H1 (cell line): ENCODE results near the gene SLX9. TPM values are rescaled to one million over a fixed set of nuclear protein-coding genes. Genes with fewer than 3 reads are reported as not detected.
"Not testable (repeated sequence)": the region's sequence is repeated elsewhere in the genome, so short reads cannot be mapped to it uniquely, and the experiment has no call there.

Source experiments
- CTCF ChIA-PET: fragments of 300-600 bp; sonication (Branson Sonifier 250); formaldehyde crosslinking; loops from one replicate; lab custom pipeline; 2021; ENCODE audit not compliant: partially characterized antibody; lab: Charles Lee
- POLR2A ChIA-PET: fragments of 300-600 bp; sonication (Branson Sonifier 250); formaldehyde crosslinking; loops from one replicate; lab custom pipeline; 2021; ENCODE audit warnings: inconsistent platforms; ENCODE audit not compliant: partially characterized antibody; lab: Charles Lee
- DNase-seq, 2 experiments: peaks; one replicate each; pipeline versions ENCODE4 v3.0.0 to v3.0.0-alpha.2; 2010 to 2022; ENCODE audit warnings: low spot score in 2 of 2, low read depth in 1 of 2, mixed read lengths in 1 of 2
- FAIRE-seq: peaks from 2 replicates; lab custom pipeline; 2011; peaks lifted over from hg19 to GRCh38; lab: Jason Lieb, UNC
- H2AFZ ChIP-seq: 2 replicates; pipeline ENCODE4 v1.8.1; 2012; ENCODE audit warnings: low read length, inconsistent platforms
- H2AK5ac ChIP-seq: 2 replicates; pipeline ENCODE4 v1.6.1; 2013; ENCODE audit warnings: low read depth, low read length
- H2BK120ac ChIP-seq: replicated peaks from 2 replicates; pipeline ENCODE3; 2013; ENCODE audit warnings: low read depth, low read length, inconsistent platforms
- H2BK12ac ChIP-seq: 2 replicates; pipeline ENCODE4 v1.6.1; 2013; ENCODE audit warnings: low read depth, low read length
- H2BK15ac ChIP-seq: 2 replicates; pipeline ENCODE4 v1.6.1; 2013; ENCODE audit warnings: low read length
- H2BK20ac ChIP-seq: 2 replicates; pipeline ENCODE4 v1.6.1; 2013; ENCODE audit warnings: low read length
- H2BK5ac ChIP-seq: 2 replicates; pipeline ENCODE4 v1.6.1; 2013; ENCODE audit warnings: low read depth, low read length
- H3K14ac ChIP-seq: 2 replicates; pipeline ENCODE4 v1.6.1; 2013; ENCODE audit warnings: inconsistent platforms; ENCODE audit not compliant: insufficient read length
- H3K18ac ChIP-seq: 2 replicates; pipeline ENCODE4 v1.6.1; 2013; ENCODE audit warnings: low read length; ENCODE audit errors: extremely low read depth
- H3K23ac ChIP-seq: 2 replicates; pipeline ENCODE4 v1.6.1; 2013; ENCODE audit warnings: inconsistent platforms; ENCODE audit not compliant: insufficient read length
- H3K23me2 ChIP-seq: 2 replicates; pipeline ENCODE4 v1.6.1; 2013; ENCODE audit warnings: low read depth, low read length
- H3K27ac ChIP-seq: 2 replicates; pipeline ENCODE4 v1.6.1; 2011; ENCODE audit warnings: low read depth, low read length, inconsistent platforms
- H3K27me3 ChIP-seq, 4 experiments: replicated peaks in 1 of 4; 1 replicate in 1 of 4; 2 replicates in 3 of 4; pipeline versions ENCODE4 v1.6.1 to v1.8.1; 2011 to 2013; ENCODE audit warnings: low read length in 3 of 4, mild to moderate bottlenecking in 3 of 4, inconsistent platforms in 2 of 4, mixed read lengths in 2 of 4, moderate library complexity in 1 of 4; ENCODE audit not compliant: control insufficient read depth in 3 of 4, insufficient read depth in 3 of 4; ENCODE audit errors: extremely low read depth in 1 of 4
- H3K36me3 ChIP-seq, 4 experiments: 2 replicates each; pipeline versions ENCODE4 v1.6.1 to v1.8.1; 2011 to 2013; ENCODE audit warnings: mild to moderate bottlenecking in 4 of 4, low read length in 3 of 4, moderate library complexity in 2 of 4, control low read depth in 1 of 4, inconsistent platforms in 1 of 4; ENCODE audit not compliant: insufficient read depth in 4 of 4, control insufficient read depth in 2 of 4
- H3K4ac ChIP-seq: replicated peaks from 2 replicates; pipeline ENCODE3; 2013; ENCODE audit warnings: low read length, low read depth, mixed read lengths, inconsistent platforms; ENCODE audit not compliant: insufficient read length
- H3K4me1 ChIP-seq, 4 experiments: replicated peaks in 1 of 4; 1 replicate in 1 of 4; 2 replicates in 3 of 4; pipeline versions ENCODE4 v1.6.1 to v1.8.1; 2011 to 2013; ENCODE audit warnings: low read length in 3 of 4, inconsistent platforms in 2 of 4, mixed read lengths in 1 of 4; ENCODE audit not compliant: insufficient read depth in 4 of 4, control insufficient read depth in 3 of 4
- H3K4me2 ChIP-seq, 2 experiments: 2 replicates each; pipeline versions ENCODE4 v1.6.1 to v1.8.1; 2011 to 2013; ENCODE audit warnings: low read depth in 2 of 2, low read length in 2 of 2, control low read depth in 1 of 2, inconsistent platforms in 1 of 2, mild to moderate bottlenecking in 1 of 2; ENCODE audit not compliant: insufficient read depth in 1 of 2
- H3K4me3 ChIP-seq, 4 experiments: fragments of 200-600, 300-600 bp in 1 of 4; sonication (generic), shearing (Covaris generic), sonication (Bioruptor Twin) in 1 of 4; 2 replicates each; pipeline versions ENCODE4 v1.5.1 to v1.8.1; 2011 to 2016; ENCODE audit warnings: low read length in 4 of 4, low read depth in 3 of 4, control low read depth in 2 of 4, inconsistent platforms in 2 of 4, mild to moderate bottlenecking in 2 of 4, mixed read lengths in 1 of 4, moderate library complexity in 1 of 4; ENCODE audit not compliant: insufficient read depth in 2 of 4; ENCODE audit errors: extremely low read depth in 1 of 4
- H3K56ac ChIP-seq: replicated peaks from 2 replicates; pipeline ENCODE3; 2013; ENCODE audit warnings: low read depth, mild to moderate bottlenecking, mixed read lengths, low read length, inconsistent platforms; ENCODE audit not compliant: insufficient read length
- H3K79me1 ChIP-seq: 2 replicates; pipeline ENCODE4 v1.6.1; 2013; ENCODE audit warnings: low read depth, low read length, control low read depth
- H3K79me2 ChIP-seq, 2 experiments: 2 replicates each; pipeline versions ENCODE4 v1.6.1 to v1.8.1; 2012 to 2013; ENCODE audit warnings: low read length in 2 of 2, mild to moderate bottlenecking in 2 of 2, inconsistent platforms in 1 of 2; ENCODE audit not compliant: insufficient read depth in 2 of 2, control insufficient read depth in 1 of 2
- H3K9ac ChIP-seq, 4 experiments: replicated peaks in 1 of 4; 1 replicate in 1 of 4; 2 replicates in 3 of 4; pipeline versions ENCODE4 v1.6.1 to v1.8.1; 2011 to 2013; ENCODE audit warnings: low read depth in 3 of 4, low read length in 3 of 4, control low read depth in 2 of 4, mild to moderate bottlenecking in 2 of 4, moderate library complexity in 2 of 4, inconsistent platforms in 1 of 4; ENCODE audit errors: extremely low read depth in 1 of 4
- H3K9me3 ChIP-seq, 2 experiments: 2 replicates each; pipeline versions ENCODE4 v1.6.1 to v1.8.1; 2012 to 2013; ENCODE audit warnings: mild to moderate bottlenecking in 2 of 2, moderate library complexity in 2 of 2, control low read depth in 1 of 2, inconsistent platforms in 1 of 2, low read depth in 1 of 2, low read length in 1 of 2, mixed read lengths in 1 of 2; ENCODE audit not compliant: insufficient read depth in 2 of 2
- H4K20me1 ChIP-seq, 2 experiments: replicated peaks in 1 of 2; 2 replicates each; pipeline versions ENCODE3 to v1.8.1; 2011 to 2013; ENCODE audit warnings: inconsistent platforms in 2 of 2, low read length in 2 of 2, mild to moderate bottlenecking in 1 of 2; ENCODE audit not compliant: insufficient read depth in 2 of 2, control insufficient read depth in 1 of 2
- H4K5ac ChIP-seq: 2 replicates; pipeline ENCODE4 v1.6.1; 2013; ENCODE audit warnings: low read length, low read depth, mixed read lengths, inconsistent platforms; ENCODE audit not compliant: insufficient read length
- H4K8ac ChIP-seq: 2 replicates; pipeline ENCODE4 v1.8.0; 2013; ENCODE audit warnings: mild to moderate bottlenecking, moderate library complexity, low read length, inconsistent platforms; ENCODE audit not compliant: insufficient read depth; ENCODE audit errors: extremely low read depth
- H4K91ac ChIP-seq: replicated peaks from 2 replicates; pipeline ENCODE3; 2013; ENCODE audit warnings: low read length, mixed read lengths, inconsistent platforms; ENCODE audit not compliant: insufficient read length
- WGBS, 2 experiments: shearing (Covaris generic) in 1 of 2; methylation state at CpG; one replicate each; pipeline versions ENCODE4 v1.1.6 to v1.1.7; 2013 to 2015; ENCODE audit warnings: low lambda C conversion rate in 2 of 2, mixed read lengths in 2 of 2, inconsistent platforms in 1 of 2, low coverage in 1 of 2, missing lambda C conversion rate in 1 of 2; ENCODE audit not compliant: insufficient replicate concordance in 2 of 2, insufficient coverage in 1 of 2, insufficient read length in 1 of 2; ENCODE audit errors: extremely low coverage in 1 of 2, missing lambda C conversion rate in 1 of 2; 5-methylcytosine and 5-hydroxymethylcytosine counted together
- polyA plus RNA-seq, 7 experiments: library from polyadenylated mRNA; depleted of rRNA in 3 of 7; stranded (reverse) in 5 of 7; unstranded in 2 of 7; fragments of >200 nt in 5 of 7; fragments of 200-250 nt in 2 of 7; gene quantifications; 1 replicate in 5 of 7; 2 replicates in 1 of 7; 4 replicates in 1 of 7; pipeline versions ENCODE4 v1.2.1 to v1.2.3, GENCODE V29; 2011 to 2013; ENCODE audit warnings: missing spikeins in 2 of 7, mixed read lengths in 2 of 7
- total RNA-seq: library from RNA; stranded (reverse); fragmentation: NEBNext Ultra II Directional; extraction: Animal tissue kit (Norgen Biotek cat#: 25700); gene quantifications from 2 replicates; pipeline ENCODE4 v1.2.1, GENCODE V29; 2021

SLX9 gene
- total and polyA plus RNA-seq, 2 of the 8 experiments (the other 6 are each of a cell fraction or from before 2014, with no cell fraction given): 17.7 to 57.3 TPM

GRCh38 chr21:44928500-44929241 is 11.2 kb upstream of the SLX9 start:
- Histone ChIP-seq H3K27me3 (peaks cover 25 to 78% (median 63%) of the 10 kb centered on the region in 4 experiments), H2BK5ac (0 out of 2 replicates have a peak overlapping the region, but pooled peaks have one; percentile 52), H2BK12ac (0 out of 2 replicates have a peak overlapping the region, but pooled peaks have one; percentile 68), H3K4me1 (peaks cover 0 to 30% (median 20%) of the 10 kb centered on the region in 4 experiments; a peak in 5 of 7 replicates)
- H4K20me1 ChIP-seq, H4K8ac ChIP-seq, H3K79me2 ChIP-seq, H4K5ac ChIP-seq, H3K4ac ChIP-seq, H3K4me3 ChIP-seq, H2AFZ ChIP-seq, H2BK15ac ChIP-seq, H3K23me2 ChIP-seq, H3K56ac ChIP-seq, H2BK120ac ChIP-seq, FAIRE-seq, H3K14ac ChIP-seq, H2AK5ac ChIP-seq, H3K9ac ChIP-seq, DNase-seq, H3K9me3 ChIP-seq, H3K18ac ChIP-seq, H3K4me2 ChIP-seq, H3K36me3 ChIP-seq, H3K23ac ChIP-seq, H4K91ac ChIP-seq, H2BK20ac ChIP-seq, H3K27ac ChIP-seq, H3K79me1 ChIP-seq: not testable (repeated sequence)
- ChIA-PET POLR2A (interaction anchor here (0.6 to 2.4 kb wide), 5 partner anchors 10 to 542 kb away, joined by 3 to 7 read pairs (median 4); partner anchors contain the start of genes PTTG1IP and SLX9), CTCF (interaction anchor here (1.3 to 1.8 kb wide), 3 partner anchors 14 to 45 kb away, joined by 3 to 10 read pairs (median 5); no protein-coding TSS in a partner anchor)
- WGBS, 2 experiments: 88% methylated on average over 13 of the region's 16 CpGs; no CpG with 5 or more reads in 1 of the 2 experiments
